Lower leg skin (tissue), 3 donors: ENCODE results near the gene RAMP3.

ENCODE experiments used
- POLR2A ChIP-seq, 2 donors: fragments of 450-650 bp; IDR thresholded peaks; one replicate each; pipeline ENCODE4 v1.6.1; 2016 to 2017; ENCODE audit warnings: antibody characterized with exemption in 2 of 2, mild to moderate bottlenecking in 1 of 2, moderate library complexity in 1 of 2
- TF ChIP-seq, protein P1 (sequence below), 3 donors: fragments of 450-650 bp; IDR thresholded peaks; one replicate each; pipeline ENCODE4 v1.5.1; 2016; ENCODE audit warnings: antibody characterized with exemption in 3 of 3, mild to moderate bottlenecking in 3 of 3, moderate library complexity in 2 of 3

DNA sequence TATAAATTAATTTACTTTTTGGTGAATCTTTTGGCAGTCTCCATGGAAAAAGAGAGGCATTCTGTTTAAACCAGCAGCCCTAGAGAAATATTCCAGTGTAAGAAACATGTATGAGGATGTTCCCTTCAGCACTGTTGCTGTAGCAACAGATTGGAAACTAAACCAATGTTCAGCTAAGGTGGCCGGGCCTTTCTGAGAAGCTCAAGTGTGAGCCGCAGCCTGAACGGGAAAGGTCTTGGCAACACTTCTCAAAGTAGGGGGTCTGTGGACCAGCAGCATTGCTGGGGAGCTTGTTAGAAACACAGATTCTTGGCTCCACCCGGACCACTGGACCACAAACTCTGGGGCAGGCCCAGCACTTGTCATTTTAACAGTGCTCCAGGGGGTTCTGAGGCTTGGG is 36.2 kb downstream of the RAMP3 start:
- TF ChIP-seq, protein P1, sequence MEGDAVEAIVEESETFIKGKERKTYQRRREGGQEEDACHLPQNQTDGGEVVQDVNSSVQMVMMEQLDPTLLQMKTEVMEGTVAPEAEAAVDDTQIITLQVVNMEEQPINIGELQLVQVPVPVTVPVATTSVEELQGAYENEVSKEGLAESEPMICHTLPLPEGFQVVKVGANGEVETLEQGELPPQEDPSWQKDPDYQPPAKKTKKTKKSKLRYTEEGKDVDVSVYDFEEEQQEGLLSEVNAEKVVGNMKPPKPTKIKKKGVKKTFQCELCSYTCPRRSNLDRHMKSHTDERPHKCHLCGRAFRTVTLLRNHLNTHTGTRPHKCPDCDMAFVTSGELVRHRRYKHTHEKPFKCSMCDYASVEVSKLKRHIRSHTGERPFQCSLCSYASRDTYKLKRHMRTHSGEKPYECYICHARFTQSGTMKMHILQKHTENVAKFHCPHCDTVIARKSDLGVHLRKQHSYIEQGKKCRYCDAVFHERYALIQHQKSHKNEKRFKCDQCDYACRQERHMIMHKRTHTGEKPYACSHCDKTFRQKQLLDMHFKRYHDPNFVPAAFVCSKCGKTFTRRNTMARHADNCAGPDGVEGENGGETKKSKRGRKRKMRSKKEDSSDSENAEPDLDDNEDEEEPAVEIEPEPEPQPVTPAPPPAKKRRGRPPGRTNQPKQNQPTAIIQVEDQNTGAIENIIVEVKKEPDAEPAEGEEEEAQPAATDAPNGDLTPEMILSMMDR (IDR thresholded peaks at IDR 0.05) = no peak
- TF ChIP-seq POLR2A (IDR thresholded peaks at IDR 0.05) = no peak
